GM12878 (cell line): ENCODE data around the gene PAX5.

Experiments
- CBX5 ChIP-seq: sonication (generic); IDR thresholded peaks from 2 replicates; pipeline ENCODE4 v1.6.1; 2016; ENCODE audit warnings: low read depth, moderate library complexity, mild to moderate bottlenecking, inconsistent platforms
- CEBPB ChIP-seq, 2 experiments: fragments of 150-350 bp in 1 of 2; IDR thresholded peaks; 2 replicates each; pipeline ENCODE4 v1.6.1; 2012 to 2014; ENCODE audit warnings: low read depth in 2 of 2, low read length in 2 of 2, borderline replicate concordance in 1 of 2, inconsistent platforms in 1 of 2
- EZH2 ChIP-seq: IDR thresholded peaks from 2 replicates; pipeline ENCODE4 v1.6.1; 2012; ENCODE audit warnings: low read depth, mild to moderate bottlenecking, control low read depth, inconsistent platforms, low read length, borderline replicate concordance; ENCODE audit not compliant: control insufficient read depth
- HDAC6 ChIP-seq: fragments of 200-600 bp; sonication (generic); IDR thresholded peaks from one replicate; pipeline ENCODE4 v1.8.0; 2017; ENCODE audit warnings: antibody characterized with exemption; ENCODE audit not compliant: unreplicated experiment
- NR2C1 ChIP-seq: fragments of 450-650 bp; IDR thresholded peaks from 2 replicates; pipeline ENCODE4 v1.6.1; 2017; ENCODE audit warnings: antibody characterized with exemption, mild to moderate bottlenecking, moderate library complexity
- POLR2AphosphoS5 ChIP-seq: IDR thresholded peaks from 2 replicates; pipeline ENCODE4 v1.6.1; 2011; ENCODE audit warnings: mild to moderate bottlenecking, low read length, inconsistent platforms
- REST ChIP-seq: IDR thresholded peaks from 2 replicates; pipeline ENCODE4 v1.6.1; 2012; ENCODE audit warnings: mild to moderate bottlenecking, low read depth, low read length
- SMAD1 ChIP-seq: fragments of 450-650 bp; IDR thresholded peaks from 2 replicates; pipeline ENCODE4 v1.6.1; 2018; ENCODE audit warnings: mild to moderate bottlenecking, low read depth; ENCODE audit not compliant: partially characterized antibody
- SPI1 ChIP-seq: IDR thresholded peaks from 2 replicates; pipeline ENCODE4 v1.6.1; 2011; ENCODE audit warnings: low read depth, mild to moderate bottlenecking, low read length, moderate library complexity, borderline replicate concordance; ENCODE audit not compliant: insufficient read depth
- TAF1 ChIP-seq: IDR thresholded peaks from 2 replicates; pipeline ENCODE4 v1.6.1; 2011; ENCODE audit warnings: mild to moderate bottlenecking, low read depth, low read length, borderline replicate concordance
- YY1 ChIP-seq: IDR thresholded peaks from 2 replicates; pipeline ENCODE4 v1.6.1; 2011; ENCODE audit warnings: low read depth, mild to moderate bottlenecking, low read length
- TF ChIP-seq, protein P1 (sequence below), 3 experiments: IDR thresholded peaks in 2 of 3; conservative IDR thresholded peaks in 1 of 3; 2 replicates each; pipeline ENCODE4 v1.5.1; 2011; ENCODE audit warnings: low read depth in 3 of 3, low read length in 3 of 3, mild to moderate bottlenecking in 3 of 3, control low read depth in 2 of 3, moderate library complexity in 2 of 3, inconsistent platforms in 1 of 3, mixed read lengths in 1 of 3; ENCODE audit not compliant: control insufficient read depth in 2 of 3, insufficient read depth in 1 of 3; ENCODE audit errors: extremely low read depth in 1 of 3
- TF ChIP-seq, protein P2 (sequence below): IDR thresholded peaks from 2 replicates; pipeline ENCODE4 v1.6.1; 2012; ENCODE audit warnings: low read depth, low read length, improper control_type of control experiment
- TF ChIP-seq, protein P3 (sequence below): fragments of 150-350 bp; IDR thresholded peaks from 2 replicates; pipeline ENCODE4 v1.6.1; 2016; ENCODE audit warnings: low read depth, low read length

GRCh38 chr9:37061768-37062167 is 27.7 kb upstream of the PAX5 start:
- TF ChIP-seq POLR2AphosphoS5: no peak
- TF ChIP-seq, protein P1, sequence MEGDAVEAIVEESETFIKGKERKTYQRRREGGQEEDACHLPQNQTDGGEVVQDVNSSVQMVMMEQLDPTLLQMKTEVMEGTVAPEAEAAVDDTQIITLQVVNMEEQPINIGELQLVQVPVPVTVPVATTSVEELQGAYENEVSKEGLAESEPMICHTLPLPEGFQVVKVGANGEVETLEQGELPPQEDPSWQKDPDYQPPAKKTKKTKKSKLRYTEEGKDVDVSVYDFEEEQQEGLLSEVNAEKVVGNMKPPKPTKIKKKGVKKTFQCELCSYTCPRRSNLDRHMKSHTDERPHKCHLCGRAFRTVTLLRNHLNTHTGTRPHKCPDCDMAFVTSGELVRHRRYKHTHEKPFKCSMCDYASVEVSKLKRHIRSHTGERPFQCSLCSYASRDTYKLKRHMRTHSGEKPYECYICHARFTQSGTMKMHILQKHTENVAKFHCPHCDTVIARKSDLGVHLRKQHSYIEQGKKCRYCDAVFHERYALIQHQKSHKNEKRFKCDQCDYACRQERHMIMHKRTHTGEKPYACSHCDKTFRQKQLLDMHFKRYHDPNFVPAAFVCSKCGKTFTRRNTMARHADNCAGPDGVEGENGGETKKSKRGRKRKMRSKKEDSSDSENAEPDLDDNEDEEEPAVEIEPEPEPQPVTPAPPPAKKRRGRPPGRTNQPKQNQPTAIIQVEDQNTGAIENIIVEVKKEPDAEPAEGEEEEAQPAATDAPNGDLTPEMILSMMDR (IDR thresholded peaks at IDR 0.05 in 2 of 3, conservative IDR thresholded peaks at IDR 0.05 in 1 of 3; ENCODE audit: control insufficient read depth in 2 of 3, extremely low read depth in 1 of 3, insufficient read depth in 1 of 3, low read depth in 3 of 3, low read length in 3 of 3): no peak
- no peak for TF ChIP-seq NR2C1
- TF ChIP-seq CEBPB (IDR thresholded peaks at IDR 0.05; ENCODE audit: borderline replicate concordance in 1 of 2, low read depth in 2 of 2, low read length in 2 of 2): no peak
- no peak for TF ChIP-seq HDAC6
- no peak for TF ChIP-seq TAF1
- no peak for TF ChIP-seq EZH2
- TF ChIP-seq SMAD1: no peak
- TF ChIP-seq, protein P2, sequence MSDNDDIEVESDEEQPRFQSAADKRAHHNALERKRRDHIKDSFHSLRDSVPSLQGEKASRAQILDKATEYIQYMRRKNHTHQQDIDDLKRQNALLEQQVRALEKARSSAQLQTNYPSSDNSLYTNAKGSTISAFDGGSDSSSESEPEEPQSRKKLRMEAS: no peak
- TF ChIP-seq, protein P3, sequence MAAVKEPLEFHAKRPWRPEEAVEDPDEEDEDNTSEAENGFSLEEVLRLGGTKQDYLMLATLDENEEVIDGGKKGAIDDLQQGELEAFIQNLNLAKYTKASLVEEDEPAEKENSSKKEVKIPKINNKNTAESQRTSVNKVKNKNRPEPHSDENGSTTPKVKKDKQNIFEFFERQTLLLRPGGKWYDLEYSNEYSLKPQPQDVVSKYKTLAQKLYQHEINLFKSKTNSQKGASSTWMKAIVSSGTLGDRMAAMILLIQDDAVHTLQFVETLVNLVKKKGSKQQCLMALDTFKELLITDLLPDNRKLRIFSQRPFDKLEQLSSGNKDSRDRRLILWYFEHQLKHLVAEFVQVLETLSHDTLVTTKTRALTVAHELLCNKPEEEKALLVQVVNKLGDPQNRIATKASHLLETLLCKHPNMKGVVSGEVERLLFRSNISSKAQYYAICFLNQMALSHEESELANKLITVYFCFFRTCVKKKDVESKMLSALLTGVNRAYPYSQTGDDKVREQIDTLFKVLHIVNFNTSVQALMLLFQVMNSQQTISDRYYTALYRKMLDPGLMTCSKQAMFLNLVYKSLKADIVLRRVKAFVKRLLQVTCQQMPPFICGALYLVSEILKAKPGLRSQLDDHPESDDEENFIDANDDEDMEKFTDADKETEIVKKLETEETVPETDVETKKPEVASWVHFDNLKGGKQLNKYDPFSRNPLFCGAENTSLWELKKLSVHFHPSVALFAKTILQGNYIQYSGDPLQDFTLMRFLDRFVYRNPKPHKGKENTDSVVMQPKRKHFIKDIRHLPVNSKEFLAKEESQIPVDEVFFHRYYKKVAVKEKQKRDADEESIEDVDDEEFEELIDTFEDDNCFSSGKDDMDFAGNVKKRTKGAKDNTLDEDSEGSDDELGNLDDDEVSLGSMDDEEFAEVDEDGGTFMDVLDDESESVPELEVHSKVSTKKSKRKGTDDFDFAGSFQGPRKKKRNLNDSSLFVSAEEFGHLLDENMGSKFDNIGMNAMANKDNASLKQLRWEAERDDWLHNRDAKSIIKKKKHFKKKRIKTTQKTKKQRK: no peak
- no peak for TF ChIP-seq CBX5
- TF ChIP-seq REST: no peak
- no peak for TF ChIP-seq SPI1
- no peak for TF ChIP-seq YY1
